NCI-H146 (cell line): ENCODE measurements around the gene PIKFYVE.
"Not testable (repeated sequence)": the region's sequence is repeated elsewhere in the genome, so short reads cannot be mapped to it uniquely, and the experiment has no call there.

Experiments
- DNase-seq: peaks from one replicate; lab custom pipeline; 2025; lab: John Stamatoyannopoulos, UW

The PIKFYVE gene

DNA sequence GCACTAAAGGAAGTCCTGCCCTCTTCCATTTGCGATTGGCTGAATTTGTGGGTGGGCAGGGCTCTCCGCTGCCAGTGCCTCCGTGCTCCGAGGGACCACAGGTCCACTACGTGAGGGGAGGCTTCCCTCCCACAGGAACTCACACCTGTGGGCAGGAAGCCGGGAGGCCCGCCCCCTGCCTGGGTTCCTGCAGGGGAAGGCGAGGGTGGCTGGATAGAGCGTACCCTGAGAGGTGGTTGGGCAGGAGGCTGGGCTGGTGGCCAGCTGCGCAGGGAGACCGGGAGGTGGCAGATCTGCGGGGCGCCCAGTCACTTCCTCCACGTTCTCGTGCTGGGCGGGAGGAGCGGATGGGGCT lies 93.6 kb downstream of the PIKFYVE start:
- no peak for DNase-seq

DNA sequence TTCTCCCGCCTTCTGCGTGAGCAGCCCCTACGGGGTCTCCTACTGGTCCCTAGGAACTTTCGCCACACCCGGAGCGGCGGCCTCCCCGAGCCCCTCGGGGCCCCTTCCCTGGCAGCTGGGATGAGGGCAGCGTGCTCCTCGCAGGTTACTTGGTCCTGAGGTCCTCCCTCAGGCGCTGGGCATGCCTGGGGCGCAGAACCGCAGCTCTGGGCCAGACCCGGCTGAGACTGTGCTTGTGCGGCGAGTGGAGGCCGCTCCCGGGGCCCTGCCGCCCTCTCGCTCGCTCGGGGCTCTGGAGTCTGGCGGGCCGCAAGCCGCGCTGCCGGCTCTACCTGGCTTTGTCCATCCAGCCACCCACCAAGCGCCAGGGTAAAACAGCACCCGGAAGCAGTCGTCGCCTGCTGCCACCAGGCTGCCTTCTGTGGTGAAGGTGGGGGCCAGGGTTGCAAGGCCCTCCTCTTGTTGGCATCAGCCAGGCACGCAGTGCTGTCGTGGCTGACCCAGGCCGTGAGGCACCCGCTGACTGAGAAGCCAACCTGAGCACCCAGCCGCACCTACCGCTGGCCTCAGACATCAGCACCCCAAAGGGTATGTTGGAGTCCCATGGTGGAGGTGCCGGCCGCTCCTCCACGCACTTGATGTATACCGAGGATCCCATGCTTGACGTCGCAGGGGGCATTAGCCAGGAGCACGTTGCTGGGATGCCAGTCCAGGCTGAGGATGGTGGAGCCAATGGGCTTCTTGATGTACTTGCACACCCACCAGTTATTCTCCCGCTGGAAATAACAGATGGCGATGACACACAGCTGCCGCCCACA lies 94.4 kb downstream of the PIKFYVE start:
- no peak for DNase-seq

DNA sequence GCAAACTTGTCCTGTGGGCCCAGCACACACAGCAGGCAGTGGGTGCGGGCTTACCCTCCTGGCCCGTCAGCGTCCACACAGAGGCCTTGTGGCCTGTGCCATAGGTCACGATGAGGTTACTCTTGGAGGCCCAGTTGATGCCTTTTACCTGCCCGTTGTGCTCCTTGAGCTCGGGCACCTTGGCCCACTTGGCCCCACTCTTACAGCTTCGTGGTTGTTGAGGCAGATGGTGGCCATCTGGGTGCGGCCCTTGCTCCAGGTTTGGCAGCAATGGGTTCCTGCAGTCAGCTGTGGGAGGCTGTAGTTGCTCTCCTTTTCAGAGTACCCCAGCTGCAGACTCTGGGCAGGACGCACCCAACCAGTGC lies 95.0 kb downstream of the PIKFYVE start:
- no peak for DNase-seq

DNA sequence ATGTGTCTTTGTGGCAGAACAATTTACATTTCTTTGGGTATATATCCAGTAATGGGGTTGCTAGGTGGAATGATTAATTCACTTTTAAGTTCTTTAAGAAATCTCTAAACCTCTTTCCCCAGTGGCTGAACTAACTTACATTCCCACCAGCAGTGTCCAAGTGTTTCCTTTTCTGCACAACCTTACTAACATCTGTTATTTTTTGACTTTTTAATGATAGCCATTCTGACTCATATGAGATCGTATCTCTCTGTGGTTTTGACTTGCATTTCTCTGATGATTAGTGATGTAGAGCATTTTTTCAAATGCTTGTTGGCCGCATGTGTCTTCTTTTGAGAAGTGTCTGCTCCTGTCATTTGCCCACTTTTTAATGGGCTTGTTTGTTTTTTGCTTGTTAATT lies 97.4 kb downstream of the PIKFYVE start:
- DNase-seq, result no peak

DNA sequence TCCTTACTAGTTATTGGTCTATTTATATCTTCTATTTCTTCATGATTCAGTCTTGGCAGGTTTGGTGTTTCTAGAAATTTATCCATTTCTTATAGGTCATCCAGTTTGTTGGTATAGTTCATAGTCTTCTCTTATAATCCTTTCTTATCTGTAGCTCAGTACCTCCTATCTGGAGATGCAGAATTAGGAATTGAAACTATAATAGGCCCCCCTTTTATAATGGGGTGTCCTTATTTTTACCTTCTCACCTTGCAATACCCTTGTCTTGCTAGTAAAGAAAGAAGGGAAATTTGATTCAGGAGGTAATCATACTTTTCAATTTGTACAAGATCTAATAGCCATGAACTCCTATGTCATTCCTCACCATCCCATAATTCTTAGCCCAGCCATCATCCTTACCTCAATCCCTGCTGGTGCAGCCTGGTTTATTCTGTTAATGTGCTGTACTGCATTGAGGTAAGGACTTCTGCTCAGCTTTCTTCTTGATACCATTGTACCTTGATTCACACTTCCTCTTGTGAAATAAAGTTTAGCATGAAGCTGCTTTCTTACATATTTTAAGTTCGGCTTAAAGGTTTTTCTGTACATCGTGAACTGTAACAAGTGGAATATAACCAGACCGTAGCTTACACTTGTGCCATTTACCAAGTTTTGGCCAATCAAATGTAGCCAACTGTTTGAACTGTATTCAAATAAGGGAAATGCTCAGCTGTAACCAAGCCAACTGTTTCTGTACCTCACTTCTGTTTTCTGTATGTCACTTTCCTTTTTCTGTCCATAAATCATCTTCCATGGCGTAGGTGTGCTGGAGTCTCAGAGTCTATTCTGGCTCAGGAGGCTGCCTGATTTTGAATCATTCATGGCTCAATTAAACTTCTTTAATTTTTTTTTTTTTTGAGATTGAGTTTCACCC lies 100.4 kb downstream of the PIKFYVE start:
- no peak for DNase-seq

DNA sequence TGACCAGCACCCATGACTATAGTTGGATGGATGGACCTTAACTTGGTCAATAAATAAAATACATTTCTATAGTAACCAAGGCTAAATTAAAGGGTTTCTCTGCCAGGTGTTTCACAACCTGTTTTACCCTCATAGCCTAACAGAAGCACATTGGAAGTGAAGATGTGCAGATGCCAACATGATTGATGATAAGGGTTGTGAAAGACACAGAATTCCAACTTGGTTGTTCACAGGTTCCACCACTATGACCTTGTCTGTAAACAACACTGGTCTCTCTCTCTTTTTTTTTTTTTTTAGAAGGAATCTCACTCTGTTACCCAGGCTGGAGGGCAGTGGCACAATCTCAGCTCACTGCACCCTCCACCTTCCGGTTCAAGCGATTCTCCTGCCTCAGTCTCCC lies 103.0 kb downstream of the PIKFYVE start:
- DNase-seq, result no peak

DNA sequence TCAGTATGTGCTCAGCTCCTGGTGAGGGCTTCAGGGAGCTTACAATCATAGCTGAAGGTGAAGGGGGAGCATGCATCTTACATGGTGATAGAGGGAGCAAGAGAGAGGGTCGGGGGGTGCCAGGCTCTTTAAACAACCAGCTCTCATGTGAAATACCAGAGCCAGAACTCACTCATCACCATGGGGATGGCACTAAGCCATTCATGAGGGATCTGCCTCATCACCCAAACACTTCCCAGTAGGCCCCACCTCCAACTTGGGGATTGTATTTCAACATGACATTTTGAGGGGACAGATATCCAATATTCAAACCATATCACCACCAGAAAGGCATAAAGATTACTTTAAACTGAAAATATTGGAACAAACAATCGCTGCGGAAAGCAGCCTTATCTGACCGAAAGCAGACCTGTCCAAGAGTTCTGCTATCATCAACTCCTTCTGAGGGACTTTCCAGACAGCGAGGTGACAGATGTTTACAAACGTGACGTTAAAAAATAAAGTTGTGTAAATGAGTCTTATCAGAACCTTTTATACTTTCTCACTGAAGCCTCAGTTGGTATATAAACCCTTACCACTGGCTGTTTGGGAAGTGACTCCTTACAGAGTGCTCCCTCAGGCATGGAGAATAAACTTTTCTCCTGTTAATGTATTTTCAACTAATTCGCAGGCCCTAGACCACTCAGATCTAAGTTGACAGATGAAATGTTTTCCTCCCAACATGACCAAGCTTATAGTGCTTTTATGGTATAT lies 105.0 kb downstream of the PIKFYVE start:
- no peak for DNase-seq

DNA sequence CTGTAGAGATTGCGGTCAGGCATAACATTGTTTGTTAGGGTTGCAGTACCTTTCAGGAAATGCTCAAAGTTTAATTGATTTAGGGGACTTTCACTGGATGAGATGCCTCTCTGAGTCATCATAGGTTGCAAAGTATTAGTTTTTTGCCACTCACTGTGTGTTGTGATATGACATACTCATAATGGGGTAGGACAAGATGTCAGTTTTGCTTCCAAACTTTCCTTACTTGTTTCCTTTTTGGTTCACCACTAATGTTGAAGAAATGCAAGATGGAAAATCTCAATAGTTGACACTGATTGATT lies 105.5 kb downstream of the PIKFYVE start:
- no peak for DNase-seq

DNA sequence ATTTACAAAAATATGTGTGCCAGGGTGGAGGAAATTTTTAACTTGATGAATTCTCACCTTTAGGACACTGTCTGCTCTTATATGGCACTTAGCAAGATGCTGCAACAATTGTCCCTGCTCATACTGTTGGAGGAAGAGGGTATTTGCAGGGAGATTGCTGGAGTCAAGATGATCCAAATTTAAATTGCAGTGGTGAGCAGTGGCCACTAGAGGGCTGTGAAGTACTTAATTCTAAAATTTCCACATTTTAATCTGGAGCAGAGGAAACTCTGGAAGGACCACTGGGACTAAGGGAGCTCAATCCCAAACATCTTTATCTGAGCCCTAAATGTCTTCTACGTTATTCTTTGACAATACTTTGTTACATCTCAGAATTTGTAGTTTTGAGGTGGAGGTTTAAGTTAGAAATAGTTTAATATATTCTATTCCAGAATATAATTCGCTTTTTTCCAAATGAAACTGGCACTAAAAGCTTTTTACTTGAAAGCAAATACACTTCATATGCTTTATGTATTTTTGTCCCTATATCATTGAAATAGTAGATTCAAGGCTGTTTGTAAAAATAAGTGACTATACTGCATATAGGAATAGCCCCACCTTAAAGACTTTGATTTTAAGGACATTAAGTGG lies 107.5 kb downstream of the PIKFYVE start:
- peak; percentile 14 for DNase-seq

DNA sequence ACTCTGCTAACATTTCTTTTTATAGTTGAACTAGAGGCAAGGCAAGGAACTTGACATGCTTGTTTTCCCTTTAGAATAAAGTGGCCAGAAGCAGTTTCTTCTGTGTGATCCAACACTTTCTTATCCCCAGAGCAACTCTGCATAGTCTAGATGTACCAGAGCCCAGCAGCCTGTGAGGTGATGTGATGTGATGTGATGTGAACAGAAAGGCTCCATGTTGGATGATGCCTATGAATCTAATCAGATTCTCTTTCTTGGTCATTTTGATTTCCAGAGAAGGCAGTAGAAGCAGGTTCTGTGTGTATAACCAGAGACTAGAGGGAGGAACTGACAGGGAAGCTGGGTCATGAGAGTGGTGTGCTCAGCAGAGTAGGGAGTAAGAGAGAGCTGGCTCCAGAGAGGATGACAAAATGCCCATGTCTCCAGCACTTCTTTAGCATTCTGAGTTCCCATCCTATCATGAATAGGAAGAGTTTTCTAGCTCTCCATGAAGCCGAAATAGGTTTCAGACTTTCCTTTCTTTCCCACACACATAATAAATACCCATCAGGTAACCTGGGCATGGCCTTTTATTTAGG lies 109.5 kb downstream of the PIKFYVE start:
- DNase-seq, result no peak

DNA sequence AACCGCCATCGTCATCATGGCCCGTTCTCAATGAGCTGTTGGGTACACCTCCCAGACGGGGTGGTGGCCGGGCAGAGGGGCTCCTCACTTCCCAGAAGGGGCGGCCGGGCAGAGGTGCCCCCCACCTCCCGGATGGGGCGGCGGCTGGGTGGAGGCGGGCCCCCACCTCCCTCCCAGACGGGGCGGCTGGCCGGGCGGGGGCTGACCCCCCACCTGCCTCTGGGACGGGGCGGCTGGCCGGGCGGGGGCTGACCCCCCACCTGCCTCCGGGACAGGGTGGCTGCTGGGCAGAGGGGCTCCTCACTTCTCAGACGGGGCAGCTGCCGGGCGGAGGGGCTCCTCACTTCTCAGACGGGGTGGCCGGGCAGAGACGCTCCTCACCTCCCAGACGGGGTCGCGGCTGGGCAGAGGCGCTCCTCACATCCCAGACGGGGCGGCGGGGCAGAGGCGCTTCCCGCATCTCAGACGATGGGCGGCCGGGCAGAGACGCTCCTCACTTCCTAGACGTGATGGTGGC lies 111.3 kb downstream of the PIKFYVE start:
- not testable (repeated sequence) for DNase-seq

DNA sequence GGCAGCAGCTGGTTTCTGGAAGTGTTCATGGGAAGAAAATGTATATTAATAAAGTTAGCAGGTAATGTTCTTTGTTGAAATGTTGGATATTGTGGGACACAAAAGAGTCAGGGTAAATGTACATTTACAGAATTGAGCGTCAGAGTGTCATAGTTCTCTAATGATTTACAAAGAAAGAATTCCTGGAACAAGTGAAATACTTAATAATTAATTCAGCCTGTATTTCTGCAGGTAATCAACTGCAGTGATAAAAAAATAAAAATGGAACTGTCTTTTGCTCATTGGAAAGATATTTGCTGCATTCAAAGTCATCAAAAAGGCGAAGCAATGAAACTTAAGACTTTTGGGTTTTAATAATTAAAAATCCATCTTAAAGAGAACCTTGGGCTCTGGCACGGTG lies 113.1 kb downstream of the PIKFYVE start:
- no peak for DNase-seq

DNA sequence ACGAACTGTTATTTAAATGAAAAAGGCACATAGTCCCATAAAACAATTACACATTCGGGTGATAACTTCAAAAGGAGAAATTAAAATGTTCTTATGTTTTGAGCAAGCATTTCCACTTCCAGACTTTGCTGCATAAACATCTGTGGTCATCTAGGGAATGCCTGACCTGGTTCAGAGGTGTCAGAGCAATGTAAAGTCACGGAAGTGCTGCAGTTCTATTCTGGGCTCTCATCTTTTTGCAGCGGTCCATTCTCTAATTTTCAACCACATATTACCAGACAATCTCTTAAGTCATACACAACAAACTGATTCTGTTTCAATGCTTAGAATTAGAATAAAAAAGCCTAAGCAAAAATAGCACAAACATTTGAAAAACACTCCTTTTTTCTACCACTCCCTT lies 118.6 kb downstream of the PIKFYVE start:
- DNase-seq, result no peak

DNA sequence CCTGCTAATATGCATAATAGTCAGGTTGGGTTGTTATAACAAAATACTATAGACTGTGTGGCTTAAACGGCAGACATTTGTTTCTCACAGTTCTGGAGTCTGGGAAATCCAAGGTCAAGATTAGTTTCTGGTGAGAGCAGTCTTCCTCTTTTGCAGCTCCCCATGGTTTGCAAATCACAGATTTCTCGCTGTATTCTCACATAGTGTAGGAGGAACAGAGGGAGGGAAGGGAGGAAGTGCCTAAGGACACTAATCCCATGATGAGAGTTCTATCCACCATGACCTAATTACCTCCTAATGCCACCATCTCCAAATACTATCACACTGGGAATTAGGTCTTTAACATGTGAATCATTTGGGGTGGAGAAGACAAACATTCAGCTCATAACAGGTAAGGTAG lies 120.5 kb downstream of the PIKFYVE start:
- no peak for DNase-seq

DNA sequence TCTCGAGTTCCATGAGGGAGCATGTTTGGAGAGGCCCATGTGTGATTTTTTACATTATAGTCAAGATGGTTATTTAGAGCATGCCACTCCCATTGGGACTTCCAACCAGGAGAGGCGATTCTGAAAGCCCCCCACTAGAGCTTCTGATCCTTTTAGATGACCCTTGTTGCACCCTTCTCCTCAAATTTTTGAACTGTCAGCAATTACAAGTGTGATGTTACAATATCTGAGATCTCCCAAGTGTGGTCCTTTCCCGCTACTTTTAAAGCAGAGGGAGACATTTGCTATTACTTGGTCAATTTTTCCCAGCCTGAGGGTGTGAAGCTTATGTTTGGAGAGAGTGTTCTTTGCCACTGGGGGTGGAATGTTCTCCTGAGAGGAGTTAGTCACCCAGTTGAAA lies 123.9 kb downstream of the PIKFYVE start:
- DNase-seq, result no peak

DNA sequence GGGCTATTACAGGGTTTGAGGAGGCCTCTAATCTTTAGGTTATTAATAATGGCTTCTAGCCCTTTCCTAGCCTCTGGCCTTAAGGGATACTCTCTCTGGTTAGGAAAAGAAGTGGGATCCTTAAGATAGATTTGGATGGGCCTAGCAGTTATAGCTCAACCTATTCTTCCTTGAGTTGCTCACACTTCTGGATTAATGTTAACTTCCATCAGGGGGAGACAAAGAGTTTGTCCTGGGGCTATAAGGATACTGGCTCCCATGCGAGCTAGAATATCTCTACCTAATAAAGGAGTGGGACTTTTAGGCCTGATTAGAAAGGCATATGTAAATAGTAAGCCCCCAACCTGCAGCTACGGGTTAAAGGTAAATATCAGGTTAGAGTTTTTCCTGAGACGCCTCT lies 126.2 kb downstream of the PIKFYVE start:
- no peak for DNase-seq

DNA sequence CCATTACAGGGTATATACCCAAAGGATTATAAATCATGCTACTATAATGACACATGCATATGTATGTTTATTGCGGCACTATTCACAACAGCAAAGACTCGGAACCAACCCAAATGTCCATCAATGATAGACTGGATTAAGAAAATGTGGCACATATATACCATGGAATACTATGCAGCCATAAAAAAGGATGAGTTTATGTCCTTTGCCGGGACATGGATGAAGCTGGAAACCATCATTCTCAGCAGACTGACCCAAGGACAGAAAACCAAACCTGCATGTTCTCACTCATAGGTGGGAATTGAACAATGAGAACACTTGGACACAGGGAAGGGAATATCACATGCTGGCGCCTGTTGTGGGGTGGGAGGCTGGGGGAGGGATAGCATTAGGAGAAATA lies 130.7 kb downstream of the PIKFYVE start:
- DNase-seq, result not testable (repeated sequence)

DNA sequence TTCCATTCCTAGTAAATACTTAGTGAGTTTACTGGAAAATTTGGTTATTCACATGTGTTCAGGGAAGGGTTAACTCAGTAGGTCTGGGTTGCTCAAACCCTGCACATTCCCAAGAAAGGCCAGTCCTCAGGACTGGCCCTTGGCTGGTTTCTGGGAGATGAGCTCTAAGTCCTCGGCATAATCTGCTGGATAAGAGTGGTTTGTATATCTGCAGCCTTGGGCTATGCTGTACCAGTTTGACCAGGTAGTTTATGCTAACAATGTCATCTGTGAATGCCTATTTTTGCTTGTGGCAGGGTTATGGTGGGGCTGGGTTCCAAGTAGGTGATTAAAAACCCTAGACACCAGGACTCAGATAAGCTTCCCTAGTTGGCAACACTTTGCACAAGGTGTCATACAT lies 133.1 kb downstream of the PIKFYVE start:
- no peak for DNase-seq

DNA sequence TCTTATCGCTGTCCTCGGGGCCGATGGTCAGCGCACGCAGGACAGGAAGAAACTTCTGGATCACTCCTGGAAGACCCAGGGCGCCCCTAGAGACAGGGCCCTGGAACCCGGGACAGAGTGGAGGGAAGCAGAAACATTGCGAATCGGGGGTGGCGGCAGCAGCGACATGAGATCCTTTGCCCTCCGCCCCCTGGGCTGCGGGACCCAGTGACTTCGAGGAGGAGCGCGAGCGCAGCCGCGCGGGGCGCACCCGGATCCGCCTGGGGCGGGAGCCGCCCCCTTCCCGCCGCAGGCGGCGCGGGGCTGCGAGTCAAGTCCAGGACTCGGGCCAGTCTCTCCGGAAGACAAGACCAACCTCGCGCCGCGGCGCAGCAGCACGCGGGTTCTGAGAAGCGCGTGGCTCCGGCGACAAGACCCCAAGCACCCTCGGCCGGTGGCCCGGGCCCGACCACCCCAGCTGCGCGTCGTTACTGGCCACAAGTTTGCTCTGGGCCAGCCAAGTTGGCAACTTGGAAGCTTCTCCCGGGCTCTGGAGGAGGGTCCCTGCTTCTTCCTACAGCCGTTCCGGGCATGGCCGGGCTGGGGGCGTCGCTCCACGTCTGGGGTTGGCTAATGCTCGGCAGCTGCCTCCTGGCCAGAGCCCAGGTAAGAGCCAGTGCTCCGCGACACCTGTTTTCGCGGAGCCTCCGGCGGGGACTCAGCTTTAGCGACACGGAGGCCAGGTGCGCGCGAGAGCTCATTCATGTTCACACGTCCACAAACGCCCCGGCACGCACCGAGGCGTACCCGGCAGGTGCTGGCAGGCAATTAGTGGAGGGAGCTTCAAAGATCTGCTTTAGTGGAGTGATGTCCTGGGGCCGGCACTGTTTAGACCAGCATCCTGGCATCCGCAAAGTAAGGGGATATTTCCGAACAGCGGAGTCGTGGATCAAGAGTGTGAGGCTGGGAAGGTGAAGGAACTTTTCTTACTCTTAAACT lies 140.7 kb downstream of the PIKFYVE start, which contains the start of gene PTH2R:
Gene PTH2R, plus strand, starts transcription at position 319 of the 978 bp plus-strand sequence. Its CDS starts 252 bp downstream, at position 571.
- peak; percentile 77 for DNase-seq

DNA sequence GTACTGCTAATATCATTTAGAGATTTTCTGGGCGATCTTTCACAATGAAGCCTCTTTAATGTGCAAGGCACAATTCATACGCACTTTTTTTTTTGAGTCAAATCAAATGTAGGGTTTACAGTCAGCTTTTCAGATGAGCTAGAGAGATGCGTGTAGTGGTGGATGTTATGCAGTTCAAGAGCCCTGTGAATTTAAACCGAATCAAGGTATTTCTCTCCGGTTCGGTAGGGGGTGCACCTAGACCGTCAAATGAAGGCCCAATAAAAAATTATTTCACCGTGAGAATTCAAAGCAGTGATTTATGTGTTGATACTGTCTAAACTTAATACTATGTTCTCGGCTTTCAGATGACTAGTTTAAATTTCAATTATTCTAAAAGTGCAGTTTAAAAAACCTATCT lies 141.6 kb downstream of the PIKFYVE start:
- DNase-seq, result peak; percentile 16
